Gastrocnemius medialis (tissue), 4 donors: ENCODE results near the gene ZNF285. TPM values are rescaled to one million over a fixed set of nuclear protein-coding genes. Genes with fewer than 3 reads are reported as not detected.
"Not testable (repeated sequence)": the region's sequence is repeated elsewhere in the genome, so short reads cannot be mapped to it uniquely, and the experiment has no call there.

Source experiments
- ATAC-seq, 2 donors: fragments of 150-250 bp; one replicate each; pipeline ENCODE4 v1.9.1; 2016
- DNase-seq, 2 donors: peaks; one replicate each; pipeline ENCODE4 v3.0.0-alpha.2; 2019
- H3K27ac ChIP-seq, 4 donors: fragments of 200-600 bp; sonication (generic); 1 replicate in 1 of 4; 2 replicates in 3 of 4; pipeline ENCODE4 v1.5.1; 2016 to 2018; ENCODE audit warnings: mild to moderate bottlenecking in 2 of 4, moderate library complexity in 1 of 4
- H3K27me3 ChIP-seq, 3 donors: fragments of 200-600 bp; sonication (generic) in 2 of 3; 1 replicate in 1 of 3; 2 replicates in 2 of 3; pipeline versions ENCODE4 v1.5.1 to v1.6.0; 2016 to 2019; ENCODE audit warnings: mild to moderate bottlenecking in 1 of 3, moderate library complexity in 1 of 3
- H3K36me3 ChIP-seq, 2 donors: fragments of 200-600 bp; sonication (generic) in 1 of 2; one replicate each; pipeline ENCODE4 v1.5.1; 2017 to 2018
- H3K4me1 ChIP-seq, 2 donors: fragments of 200-600 bp; sonication (generic) in 1 of 2; one replicate each; pipeline ENCODE4 v1.5.1; 2016 to 2017; ENCODE audit warnings: mild to moderate bottlenecking in 2 of 2
- H3K4me3 ChIP-seq, 4 donors: fragments of 200-600 bp; sonication (generic) in 3 of 4; 1 replicate in 1 of 4; 2 replicates in 3 of 4; pipeline ENCODE4 v1.5.1; 2016 to 2019; ENCODE audit warnings: mild to moderate bottlenecking in 2 of 4
- H3K9me3 ChIP-seq, 3 donors: fragments of 200-600 bp; sonication (generic) in 2 of 3; 1 replicate in 1 of 3; 2 replicates in 2 of 3; pipeline ENCODE4 v1.5.1; 2016 to 2019
- CTCF ChIP-seq, 5 experiments: fragments of 450-650 bp in 3 of 5; fragments of 200-600 bp in 2 of 5; sonication (generic) in 2 of 5; IDR thresholded peaks in 4 of 5; conservative IDR thresholded peaks in 1 of 5; 1 replicate in 4 of 5; 2 replicates in 1 of 5; pipeline ENCODE4 v1.5.1; 2016 to 2019; ENCODE audit warnings: antibody characterized with exemption in 5 of 5, mild to moderate bottlenecking in 3 of 5, moderate library complexity in 3 of 5
- POLR2A ChIP-seq, 2 donors: fragments of 450-650 bp; IDR thresholded peaks; one replicate each; pipeline ENCODE4 v1.6.1; 2017; ENCODE audit warnings: antibody characterized with exemption in 2 of 2, mild to moderate bottlenecking in 2 of 2, moderate library complexity in 2 of 2
- in situ Hi-C, 4 donors: fragments of 200-750 bp; cut with MboI; loops; one replicate each; pipeline versions ENCODE4 v1.15.0 to v1.8.0; 2017; ENCODE audit warnings: low sequenced_read_pairs in 4 of 4
- intact Hi-C: fragments of 100-400 bp; cut with DNase I; formaldehyde crosslinking; loops from one replicate; pipeline ENCODE4 v1.15.1; 2023; ENCODE audit warnings: low total_unique reads
- total RNA-seq, 4 donors: library from RNA; depleted of rRNA; stranded (reverse); fragments of >200 nt; gene quantifications; one replicate each; pipeline versions ENCODE4 v1.1.0 to v1.2.3, GENCODE V29; 2016

ZNF285 gene
- total RNA-seq, 4 donors from 2014 or later = 0.61 to 1.0 (median 0.69) TPM

DNA sequence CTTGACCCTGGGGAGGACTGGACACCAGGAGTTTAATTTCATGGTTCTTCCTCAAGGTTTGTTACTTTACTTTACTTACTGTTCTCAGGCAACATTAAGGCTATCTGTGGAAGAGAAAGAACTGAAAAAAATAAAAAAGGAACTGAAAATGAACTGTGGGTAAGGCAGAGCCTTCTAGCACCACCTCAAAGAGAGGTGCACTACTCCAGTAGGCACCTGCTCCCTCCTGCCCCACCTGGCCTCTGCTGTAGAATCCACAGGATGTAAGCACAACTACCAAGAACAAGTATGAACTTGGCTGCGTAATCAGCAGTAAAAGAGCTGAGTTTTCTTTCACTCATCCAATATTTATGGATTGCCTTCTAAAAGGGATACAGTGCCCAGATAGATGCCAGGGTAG lies 57.2 kb downstream of the ZNF285 start:
- intact Hi-C loops = no loop called here
- H3K9me3 ChIP-seq = peaks cover 0 to 31% (median 0%) of the 10 kb centered on the region in 3 donors
- peaks cover 0 to 58% of the 10 kb centered on the region in 2 donors for H3K36me3 ChIP-seq

DNA sequence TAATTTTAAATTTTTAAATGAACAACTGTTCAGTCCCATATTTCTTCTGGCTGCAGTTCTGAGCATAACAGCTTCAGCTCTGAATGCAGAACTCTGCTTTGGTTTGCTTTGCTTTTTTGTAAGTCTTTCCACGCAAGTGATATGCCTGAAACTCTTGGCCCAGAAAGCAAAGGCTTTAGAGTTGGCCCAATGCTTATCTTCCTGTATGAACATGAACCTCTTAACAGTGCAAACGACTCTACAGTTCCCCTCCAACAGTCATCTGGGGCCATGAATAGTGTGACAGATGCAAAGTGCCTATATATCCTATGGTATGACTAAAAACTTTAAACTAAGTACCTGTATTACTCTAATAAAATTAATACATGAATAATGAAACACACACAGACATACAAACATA lies 59.6 kb downstream of the ZNF285 start:
- peaks cover 0 to 76% of the 10 kb centered on the region in 2 donors for H3K36me3 ChIP-seq
- no peak overlapping the region for H3K4me3 ChIP-seq
- H3K27me3 ChIP-seq = no peaks in the 10 kb centered on the region
- no peak for TF ChIP-seq POLR2A (IDR thresholded peaks at IDR 0.05)
- in situ Hi-C loops (no loop called here), intact Hi-C loops (no loop called here)
- H3K9me3 ChIP-seq = peaks cover 0 to 13% (median 0%) of the 10 kb centered on the region in 3 donors
- no peaks in the 10 kb centered on the region for H3K4me1 ChIP-seq
- DNase-seq (no peak), ATAC-seq (no peak)
- H3K27ac ChIP-seq = no peak overlapping the region

More for the DNA sequence above, 57.2 kb downstream of the ZNF285 start:
- no peak for DNase-seq
- no peak for ATAC-seq
- Histone ChIP-seq H3K27ac (no peak overlapping the region), H3K4me1 (no peaks in the 10 kb centered on the region), H3K27me3 (no peaks in the 10 kb centered on the region), H3K4me3 (no peak overlapping the region)
- no peak for TF ChIP-seq CTCF (IDR thresholded peaks at IDR 0.05 in 4 of 5, conservative IDR thresholded peaks at IDR 0.05 in 1 of 5)
- no peak for TF ChIP-seq POLR2A (IDR thresholded peaks at IDR 0.05)
- in situ Hi-C loops = no loop called here

DNA sequence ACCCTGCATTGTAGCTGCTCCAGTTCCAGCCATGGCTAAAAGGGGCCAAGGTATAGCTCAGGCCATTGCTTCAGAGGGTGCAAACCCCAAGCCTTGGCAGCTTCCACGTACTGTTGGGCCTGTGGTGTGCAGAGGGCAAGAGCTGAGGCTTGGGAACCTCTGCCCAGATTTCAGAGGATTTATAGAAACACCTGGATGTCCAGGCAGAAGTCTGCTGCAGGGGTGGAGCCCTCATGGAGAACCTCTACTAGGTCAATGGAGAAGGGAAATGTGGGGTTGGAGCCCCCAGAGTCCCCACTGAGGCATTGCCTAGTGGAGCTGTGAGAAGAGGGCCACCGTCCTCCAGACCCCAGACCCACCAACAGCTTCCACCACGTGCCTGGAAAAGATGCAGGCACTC lies 66.8 kb downstream of the ZNF285 start:
- H3K9me3 ChIP-seq, ATAC-seq, in situ Hi-C loops, H3K27me3 ChIP-seq, H3K27ac ChIP-seq, DNase-seq, H3K4me3 ChIP-seq, H3K4me1 ChIP-seq, intact Hi-C loops: not testable (repeated sequence)
- H3K36me3 ChIP-seq = peaks cover 18 to 92% of the 10 kb centered on the region in 2 donors

Other genes starting within 250 kb of the ZNF285 start
- 1 to 10 TPM; 3.2 to 6.9 (median 3.8) TPM for gene ZNF226, start 236.5 kb downstream of the ZNF285 start, total RNA-seq
- gene ZNF227, start 189.1 kb downstream of the ZNF285 start, total RNA-seq = 10 to 100 TPM in 1 of 4 donors, 1 to 10 TPM in 3; 6.8 to 17.7 (median 8.3) TPM
- 1 to 10 TPM in 3 of 4 donors, under 1 TPM in 1; 0.93 to 3.5 (median 1.5) TPM for gene ZNF233, start 141.7 kb downstream of the ZNF285 start, total RNA-seq
- 1 to 10 TPM; 1.9 to 3.3 (median 2.1) TPM for gene ZNF235, start 96.6 kb downstream of the ZNF285 start, total RNA-seq
- gene ZNF112, start 44.9 kb downstream of the ZNF285 start, total RNA-seq = 1 to 10 TPM in 3 of 4 donors, under 1 TPM in 1; 0.78 to 4.0 (median 1.6) TPM
- 1 to 10 TPM in 1 of 4 donors, under 1 TPM in 3; 0.66 to 1.6 (median 0.89) TPM for gene ZNF229, start 46.9 kb upstream of the ZNF285 start, total RNA-seq
- 10 to 100 TPM in 1 of 4 donors, 1 to 10 TPM in 3; 2.1 to 17.4 (median 5.1) TPM for gene ZNF180, start 98.9 kb upstream of the ZNF285 start, total RNA-seq
- not detected for gene CEACAM20, start 128.1 kb upstream of the ZNF285 start, total RNA-seq
- not detected for gene IGSF23, start 212.0 kb upstream of the ZNF285 start, total RNA-seq
- 10 to 100 TPM; 27.3 to 60.2 (median 33.9) TPM for gene PVR, start 242.3 kb upstream of the ZNF285 start, total RNA-seq